Gastrocnemius medialis (tissue), 4 donors: Measurements from ENCODE around the gene SKI. TPM values are rescaled to one million over a fixed set of nuclear protein-coding genes. Genes with fewer than 3 reads are reported as not detected.
"Not testable (repeated sequence)": the region's sequence is repeated elsewhere in the genome, so short reads cannot be mapped to it uniquely, and the experiment has no call there.

Source experiments
- ATAC-seq, 2 donors: fragments of 150-250 bp; one replicate each; pipeline ENCODE4 v1.9.1; 2016
- DNase-seq, 2 donors: peaks; one replicate each; pipeline ENCODE4 v3.0.0-alpha.2; 2019
- H3K27ac ChIP-seq, 4 donors: fragments of 200-600 bp; sonication (generic); 1 replicate in 1 of 4; 2 replicates in 3 of 4; pipeline ENCODE4 v1.5.1; 2016 to 2018; ENCODE audit warnings: mild to moderate bottlenecking in 2 of 4, moderate library complexity in 1 of 4
- H3K27me3 ChIP-seq, 3 donors: fragments of 200-600 bp; sonication (generic) in 2 of 3; 1 replicate in 1 of 3; 2 replicates in 2 of 3; pipeline versions ENCODE4 v1.5.1 to v1.6.0; 2016 to 2019; ENCODE audit warnings: mild to moderate bottlenecking in 1 of 3, moderate library complexity in 1 of 3
- H3K36me3 ChIP-seq, 2 donors: fragments of 200-600 bp; sonication (generic) in 1 of 2; one replicate each; pipeline ENCODE4 v1.5.1; 2017 to 2018
- H3K4me1 ChIP-seq, 2 donors: fragments of 200-600 bp; sonication (generic) in 1 of 2; one replicate each; pipeline ENCODE4 v1.5.1; 2016 to 2017; ENCODE audit warnings: mild to moderate bottlenecking in 2 of 2
- H3K4me3 ChIP-seq, 4 donors: fragments of 200-600 bp; sonication (generic) in 3 of 4; 1 replicate in 1 of 4; 2 replicates in 3 of 4; pipeline ENCODE4 v1.5.1; 2016 to 2019; ENCODE audit warnings: mild to moderate bottlenecking in 2 of 4
- H3K9me3 ChIP-seq, 3 donors: fragments of 200-600 bp; sonication (generic) in 2 of 3; 1 replicate in 1 of 3; 2 replicates in 2 of 3; pipeline ENCODE4 v1.5.1; 2016 to 2019
- POLR2A ChIP-seq, 2 donors: fragments of 450-650 bp; IDR thresholded peaks; one replicate each; pipeline ENCODE4 v1.6.1; 2017; ENCODE audit warnings: antibody characterized with exemption in 2 of 2, mild to moderate bottlenecking in 2 of 2, moderate library complexity in 2 of 2
- in situ Hi-C, 4 donors: fragments of 200-750 bp; cut with MboI; loops; one replicate each; pipeline versions ENCODE4 v1.15.0 to v1.8.0; 2017; ENCODE audit warnings: low sequenced_read_pairs in 4 of 4
- intact Hi-C: fragments of 100-400 bp; cut with DNase I; formaldehyde crosslinking; loops from one replicate; pipeline ENCODE4 v1.15.1; 2023; ENCODE audit warnings: low total_unique reads
- total RNA-seq, 4 donors: library from RNA; depleted of rRNA; stranded (reverse); fragments of >200 nt; gene quantifications; one replicate each; pipeline versions ENCODE4 v1.1.0 to v1.2.3, GENCODE V29; 2016
- TF ChIP-seq, protein P1 (sequence below), 5 experiments: fragments of 450-650 bp in 3 of 5; fragments of 200-600 bp in 2 of 5; sonication (generic) in 2 of 5; IDR thresholded peaks in 4 of 5; conservative IDR thresholded peaks in 1 of 5; 1 replicate in 4 of 5; 2 replicates in 1 of 5; pipeline ENCODE4 v1.5.1; 2016 to 2019; ENCODE audit warnings: antibody characterized with exemption in 5 of 5, mild to moderate bottlenecking in 3 of 5, moderate library complexity in 3 of 5

The SKI gene
- total RNA-seq, 4 donors from 2014 or later: 7.8 to 32.2 (median 22.4) TPM

DNA sequence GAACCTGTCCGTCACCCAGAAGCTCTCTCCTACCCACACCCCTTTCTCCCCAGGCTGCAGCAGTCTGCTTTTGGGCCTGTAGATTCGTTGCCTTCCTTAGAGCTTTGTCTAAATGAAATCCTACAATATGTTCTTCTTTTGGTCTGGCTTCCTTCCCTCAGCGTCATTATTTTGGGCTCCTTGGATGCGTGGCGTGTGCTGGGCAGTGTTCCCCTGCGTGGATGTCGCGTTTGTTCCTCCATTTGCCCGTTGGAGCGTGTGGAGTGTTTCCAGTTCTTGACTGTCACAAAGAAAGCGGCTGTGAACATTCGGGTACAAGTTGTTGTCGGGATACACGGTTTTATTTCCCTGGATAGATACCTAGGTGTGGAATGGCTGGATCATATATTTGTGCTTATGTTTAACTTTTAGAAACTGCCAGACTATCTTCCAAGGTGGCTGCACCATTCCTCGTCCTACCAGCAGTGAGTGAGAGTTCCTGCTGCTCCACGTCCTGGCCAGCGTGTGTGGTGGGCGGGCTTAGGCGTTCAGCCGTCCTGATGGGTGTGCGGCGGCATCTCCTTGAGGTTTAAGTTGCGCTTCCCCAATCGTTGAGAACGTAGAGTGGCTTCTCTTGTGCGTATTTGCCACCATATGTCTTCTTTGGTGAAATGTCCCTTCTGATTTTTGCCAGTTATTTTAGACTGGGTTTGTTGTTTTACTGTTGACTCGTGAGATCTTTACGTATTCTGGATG, 31.7 kb downstream of the SKI start:
- no peak overlapping the region for H3K4me3 ChIP-seq
- intact Hi-C loops: no loop called here
- H3K27ac ChIP-seq: no peak overlapping the region
- peaks cover 16 to 20% of the 10 kb centered on the region in 2 donors for H3K4me1 ChIP-seq
- in situ Hi-C loops: no loop called here
- ATAC-seq (no peak), DNase-seq (no peak)
- H3K27me3 ChIP-seq: no peaks in the 10 kb centered on the region
- H3K9me3 ChIP-seq: no peaks in the 10 kb centered on the region
- TF ChIP-seq POLR2A (IDR thresholded peaks at IDR 0.05): no peak
- TF ChIP-seq, protein P1, sequence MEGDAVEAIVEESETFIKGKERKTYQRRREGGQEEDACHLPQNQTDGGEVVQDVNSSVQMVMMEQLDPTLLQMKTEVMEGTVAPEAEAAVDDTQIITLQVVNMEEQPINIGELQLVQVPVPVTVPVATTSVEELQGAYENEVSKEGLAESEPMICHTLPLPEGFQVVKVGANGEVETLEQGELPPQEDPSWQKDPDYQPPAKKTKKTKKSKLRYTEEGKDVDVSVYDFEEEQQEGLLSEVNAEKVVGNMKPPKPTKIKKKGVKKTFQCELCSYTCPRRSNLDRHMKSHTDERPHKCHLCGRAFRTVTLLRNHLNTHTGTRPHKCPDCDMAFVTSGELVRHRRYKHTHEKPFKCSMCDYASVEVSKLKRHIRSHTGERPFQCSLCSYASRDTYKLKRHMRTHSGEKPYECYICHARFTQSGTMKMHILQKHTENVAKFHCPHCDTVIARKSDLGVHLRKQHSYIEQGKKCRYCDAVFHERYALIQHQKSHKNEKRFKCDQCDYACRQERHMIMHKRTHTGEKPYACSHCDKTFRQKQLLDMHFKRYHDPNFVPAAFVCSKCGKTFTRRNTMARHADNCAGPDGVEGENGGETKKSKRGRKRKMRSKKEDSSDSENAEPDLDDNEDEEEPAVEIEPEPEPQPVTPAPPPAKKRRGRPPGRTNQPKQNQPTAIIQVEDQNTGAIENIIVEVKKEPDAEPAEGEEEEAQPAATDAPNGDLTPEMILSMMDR (IDR thresholded peaks at IDR 0.05 in 4 of 5, conservative IDR thresholded peaks at IDR 0.05 in 1 of 5): no peak
- no peaks in the 10 kb centered on the region for H3K36me3 ChIP-seq

DNA sequence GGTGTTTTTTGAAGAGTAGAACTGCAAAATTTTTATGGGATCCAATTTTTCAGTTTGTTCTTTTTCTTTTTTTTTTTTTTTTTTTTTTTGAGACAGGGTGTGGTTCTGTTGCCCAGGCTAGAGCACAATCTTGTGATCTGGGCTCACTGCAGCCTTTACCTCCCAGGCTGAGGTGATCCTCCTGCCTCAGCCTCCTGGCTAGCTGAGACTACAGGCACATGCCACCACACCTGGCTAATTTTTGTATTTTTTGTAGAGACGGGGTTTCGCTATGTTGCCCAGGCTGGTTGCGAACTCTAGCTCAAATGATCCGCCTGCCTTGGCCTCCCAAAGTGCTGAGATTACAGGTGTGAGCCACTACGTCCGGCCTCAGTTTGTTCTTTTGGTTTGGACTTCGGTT, 32.4 kb downstream of the SKI start:
- DNase-seq, H3K27me3 ChIP-seq, in situ Hi-C loops, H3K4me3 ChIP-seq, H3K27ac ChIP-seq, H3K9me3 ChIP-seq, intact Hi-C loops, ATAC-seq, H3K36me3 ChIP-seq: not testable (repeated sequence)
- H3K4me1 ChIP-seq: peaks cover 16 to 19% of the 10 kb centered on the region in 2 donors

DNA sequence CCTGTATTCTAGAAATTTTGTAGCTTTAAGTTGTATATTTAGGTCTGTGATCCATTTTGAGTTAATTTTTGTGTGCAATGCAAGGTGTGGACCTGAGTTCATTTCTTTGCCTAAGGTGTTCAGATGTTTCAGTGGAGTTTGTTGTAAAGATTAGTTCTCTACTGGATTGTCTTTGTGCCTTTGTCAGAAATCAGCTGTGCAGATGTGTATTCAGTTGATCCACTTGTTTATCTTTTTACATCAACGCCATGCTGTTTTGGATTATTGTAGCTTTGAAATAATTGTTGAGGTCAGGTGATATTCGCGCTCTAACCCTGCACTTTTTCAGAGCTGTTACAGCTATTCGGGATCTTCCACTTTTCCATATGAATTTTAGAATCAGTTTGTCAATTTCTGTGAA, 32.8 kb downstream of the SKI start:
- no peaks in the 10 kb centered on the region for H3K36me3 ChIP-seq
- TF ChIP-seq, protein P1 (IDR thresholded peaks at IDR 0.05 in 4 of 5, conservative IDR thresholded peaks at IDR 0.05 in 1 of 5): no peak
- TF ChIP-seq POLR2A (IDR thresholded peaks at IDR 0.05): no peak
- intact Hi-C loops: no loop called here
- H3K4me3 ChIP-seq: no peak overlapping the region
- no peak overlapping the region for H3K27ac ChIP-seq
- DNase-seq (no peak), ATAC-seq (no peak)
- peaks cover 16 to 22% of the 10 kb centered on the region in 2 donors for H3K4me1 ChIP-seq
- H3K9me3 ChIP-seq: no peaks in the 10 kb centered on the region
- in situ Hi-C loops: no loop called here
- no peaks in the 10 kb centered on the region for H3K27me3 ChIP-seq

DNA sequence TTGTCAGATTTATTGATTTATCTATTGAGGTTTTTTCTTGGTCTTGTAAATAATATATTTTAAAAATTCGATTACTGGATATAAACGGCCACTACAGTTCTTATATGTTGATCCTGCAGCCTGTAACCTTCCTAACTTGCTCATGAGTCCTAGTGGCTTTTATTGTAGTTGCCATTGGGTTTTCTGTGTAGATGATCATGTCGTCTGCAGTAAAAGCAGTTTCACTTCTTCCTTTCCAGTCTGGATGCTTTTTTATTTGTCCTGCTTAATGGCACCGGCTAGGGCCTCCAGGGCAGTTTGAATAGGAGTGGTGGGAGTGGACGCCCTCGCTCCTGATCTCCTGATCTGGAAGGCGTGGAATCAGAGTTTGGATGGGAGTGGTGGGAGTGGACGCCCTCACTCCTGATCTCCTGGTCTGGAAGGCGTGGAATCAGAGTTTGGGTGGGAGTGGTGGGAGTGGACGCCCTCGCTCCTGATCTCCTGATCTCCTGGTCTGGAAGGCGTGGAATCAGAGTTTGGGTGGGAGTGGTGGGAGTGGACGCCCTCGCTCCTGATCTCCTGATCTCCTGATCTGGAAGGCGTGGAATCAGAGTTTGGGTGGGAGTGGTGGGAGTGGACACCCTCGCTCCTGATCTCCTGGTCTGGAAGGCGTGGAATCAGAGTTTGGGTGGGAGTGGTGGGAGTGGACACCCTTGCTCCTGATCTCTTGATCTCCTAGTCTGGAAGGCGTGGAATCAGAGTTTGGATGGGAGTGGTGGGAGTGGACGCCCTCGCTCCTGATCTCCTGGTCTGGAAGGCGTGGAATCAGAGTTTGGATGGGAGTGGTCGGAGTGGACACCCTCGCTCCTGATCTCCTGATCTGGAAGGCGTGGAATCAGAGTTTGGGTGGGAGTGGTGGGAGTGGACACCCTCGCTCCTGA, 33.6 kb downstream of the SKI start:
- ATAC-seq, in situ Hi-C loops, H3K4me3 ChIP-seq, intact Hi-C loops, H3K27ac ChIP-seq, DNase-seq, H3K36me3 ChIP-seq, H3K27me3 ChIP-seq, H3K9me3 ChIP-seq: not testable (repeated sequence)
- peaks cover 11 to 27% of the 10 kb centered on the region in 2 donors for H3K4me1 ChIP-seq

DNA sequence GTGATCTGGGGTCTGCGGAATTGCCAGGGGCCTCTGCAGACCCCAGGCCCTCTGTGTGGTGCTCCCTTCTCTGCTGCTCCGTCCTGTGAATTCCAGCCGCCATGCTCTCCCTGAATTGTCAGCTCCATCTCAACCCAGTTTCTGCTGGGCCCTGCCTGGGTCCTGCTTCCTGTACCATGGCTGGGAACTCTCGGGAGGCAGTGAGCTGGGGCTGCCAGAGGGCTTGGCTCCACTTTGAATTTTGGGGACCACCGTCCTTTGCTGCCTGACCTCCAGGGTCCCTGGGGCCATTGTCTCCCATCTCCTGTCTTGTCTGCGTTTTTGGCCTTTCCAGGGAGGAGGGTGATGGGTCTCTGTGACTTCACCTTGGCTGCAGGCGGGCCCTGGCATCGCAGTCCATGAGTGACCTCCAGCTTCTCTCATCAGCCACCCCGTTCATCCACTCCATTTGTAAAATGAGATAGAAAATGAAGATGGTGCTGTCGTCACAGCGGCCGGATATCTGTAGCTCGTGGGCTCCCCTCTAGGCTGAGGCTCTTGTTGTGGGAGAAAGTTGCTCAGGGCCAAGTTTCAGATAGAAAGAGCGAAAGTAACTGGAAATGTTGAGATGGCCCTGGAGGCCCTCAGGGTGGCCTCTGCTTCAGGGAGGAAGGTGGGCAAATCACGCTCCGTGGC, 38.3 kb downstream of the SKI start:
- DNase-seq: no peak
- TF ChIP-seq, protein P1 (IDR thresholded peaks at IDR 0.05 in 4 of 5, conservative IDR thresholded peaks at IDR 0.05 in 1 of 5): no peak
- TF ChIP-seq POLR2A (IDR thresholded peaks at IDR 0.05): no peak
- no peaks in the 10 kb centered on the region for H3K36me3 ChIP-seq
- H3K27ac ChIP-seq: no peak overlapping the region
- in situ Hi-C loops: no loop called here
- H3K27me3 ChIP-seq: no peaks in the 10 kb centered on the region
- intact Hi-C loops: no loop called here
- peaks cover 32 to 37% of the 10 kb centered on the region in 2 donors for H3K4me1 ChIP-seq
- no peak for ATAC-seq
- no peaks in the 10 kb centered on the region for H3K9me3 ChIP-seq
- no peak overlapping the region for H3K4me3 ChIP-seq
